Activated B cell treated with CpG ODN at 0.5 μM for 24 hours (primary cell): ENCODE results near the gene TDP2. TPM values are rescaled to one million over a fixed set of nuclear protein-coding genes. Genes with fewer than 3 reads are reported as not detected.

Experiments
- ATAC-seq: fragments of 200-7000 bp; cut with Tn5 transposase; one replicate; pipeline ENCODE4 v1.10.0; 2021; ENCODE audit warnings: low read depth, mild to moderate bottlenecking, moderate library complexity
- CTCF ChIA-PET: fragments of 350-600 bp; sonication (Branson Sonifier 250); formaldehyde crosslinking; loops from one replicate; lab custom pipeline; 2021; ENCODE audit warnings: antibody characterized with exemption; lab: Charles Lee
- POLR2A ChIA-PET: fragments of 350-600 bp; sonication (Branson Sonifier 250); formaldehyde crosslinking; loops from one replicate; lab custom pipeline; 2021; ENCODE audit warnings: antibody characterized with exemption; lab: Charles Lee
- DNase-seq: peaks from one replicate; pipeline ENCODE4 v3.0.0; 2022
- H3K27ac Mint-ChIP-seq: one replicate; pipeline ENCODE4 v1.8.0; 2020; ENCODE audit warnings: mixed read lengths
- H3K27me3 Mint-ChIP-seq: one replicate; pipeline ENCODE4 v1.8.0; 2021; ENCODE audit warnings: mixed read lengths
- H3K36me3 Mint-ChIP-seq: one replicate; pipeline ENCODE4 v1.8.0; 2021; ENCODE audit warnings: low read depth, mixed read lengths
- H3K4me1 Mint-ChIP-seq: one replicate; pipeline ENCODE4 v1.8.0; 2021; ENCODE audit warnings: mixed read lengths
- H3K4me3 Mint-ChIP-seq: one replicate; pipeline ENCODE4 v1.8.0; 2020; ENCODE audit warnings: mild to moderate bottlenecking, mixed read lengths
- H3K9me3 Mint-ChIP-seq: one replicate; pipeline ENCODE4 v1.8.0; 2020; ENCODE audit warnings: mixed read lengths
- intact Hi-C: fragments of 100-400 bp; cut with micrococcal nuclease; formaldehyde crosslinking; loops from one replicate; pipeline ENCODE4 v1.15.1; 2024
- total RNA-seq: library from RNA; stranded (reverse); gene quantifications from 2 replicates; pipeline ENCODE4 v1.2.3, GENCODE V29; 2022
- TF ChIP-seq, protein P1 (sequence below): fragments of 200-600 bp; IDR thresholded peaks from one replicate; pipeline ENCODE4 v1.8.0; 2022; ENCODE audit warnings: antibody characterized with exemption, mild to moderate bottlenecking

Gene TDP2
- total RNA-seq, 1 donor from 2014 or later = 51.1 TPM

DNA sequence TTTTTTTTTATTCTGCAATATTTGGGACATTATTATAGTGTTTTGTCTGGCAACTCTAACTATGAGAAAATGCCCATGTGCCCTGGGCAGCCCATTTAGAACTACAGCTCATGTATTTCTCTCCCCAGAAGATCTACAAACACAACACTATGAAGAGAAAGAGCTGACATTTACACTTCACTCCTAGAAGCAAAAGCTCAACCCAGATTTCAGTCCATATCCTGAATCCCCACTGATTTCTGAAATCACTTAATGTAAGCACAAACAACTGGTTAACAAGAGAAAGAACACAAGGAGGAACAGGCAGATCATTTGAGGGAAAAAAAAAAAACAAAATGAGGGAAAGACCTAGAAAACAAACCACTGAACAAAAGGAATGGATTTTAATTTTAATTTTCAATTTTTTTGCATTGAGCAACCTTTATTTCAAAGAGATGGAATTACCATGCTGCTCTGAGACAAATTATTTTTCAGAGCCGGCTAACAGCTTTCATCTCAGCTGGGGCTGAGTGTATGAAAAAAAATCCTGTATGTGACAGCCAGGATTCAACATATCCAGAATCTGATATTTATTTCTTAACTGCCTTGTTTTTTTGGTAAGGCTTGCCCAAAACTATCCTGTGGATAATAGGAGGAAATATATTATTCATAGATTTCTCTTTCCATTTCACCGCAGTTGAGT, 53.2 kb downstream of the TDP2 start:
- ChIA-PET CTCF (no interaction called here), POLR2A (interaction anchor here (0.7 kb wide), 1 partner anchor 49 kb away, joined by 5 read pairs; no protein-coding TSS in a partner anchor)
- no peaks in the 10 kb centered on the region for H3K4me1 Mint-ChIP-seq
- H3K27ac Mint-ChIP-seq = no peak overlapping the region
- TF ChIP-seq, protein P1, sequence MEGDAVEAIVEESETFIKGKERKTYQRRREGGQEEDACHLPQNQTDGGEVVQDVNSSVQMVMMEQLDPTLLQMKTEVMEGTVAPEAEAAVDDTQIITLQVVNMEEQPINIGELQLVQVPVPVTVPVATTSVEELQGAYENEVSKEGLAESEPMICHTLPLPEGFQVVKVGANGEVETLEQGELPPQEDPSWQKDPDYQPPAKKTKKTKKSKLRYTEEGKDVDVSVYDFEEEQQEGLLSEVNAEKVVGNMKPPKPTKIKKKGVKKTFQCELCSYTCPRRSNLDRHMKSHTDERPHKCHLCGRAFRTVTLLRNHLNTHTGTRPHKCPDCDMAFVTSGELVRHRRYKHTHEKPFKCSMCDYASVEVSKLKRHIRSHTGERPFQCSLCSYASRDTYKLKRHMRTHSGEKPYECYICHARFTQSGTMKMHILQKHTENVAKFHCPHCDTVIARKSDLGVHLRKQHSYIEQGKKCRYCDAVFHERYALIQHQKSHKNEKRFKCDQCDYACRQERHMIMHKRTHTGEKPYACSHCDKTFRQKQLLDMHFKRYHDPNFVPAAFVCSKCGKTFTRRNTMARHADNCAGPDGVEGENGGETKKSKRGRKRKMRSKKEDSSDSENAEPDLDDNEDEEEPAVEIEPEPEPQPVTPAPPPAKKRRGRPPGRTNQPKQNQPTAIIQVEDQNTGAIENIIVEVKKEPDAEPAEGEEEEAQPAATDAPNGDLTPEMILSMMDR = no peak
- no peaks in the 10 kb centered on the region for H3K36me3 Mint-ChIP-seq
- DNase-seq (no peak), ATAC-seq (no peak)
- H3K4me3 Mint-ChIP-seq = no peak overlapping the region
- peaks cover 7% of the 10 kb centered on the region for H3K27me3 Mint-ChIP-seq
- intact Hi-C loops = no loop called here
- H3K9me3 Mint-ChIP-seq = no peaks in the 10 kb centered on the region

DNA sequence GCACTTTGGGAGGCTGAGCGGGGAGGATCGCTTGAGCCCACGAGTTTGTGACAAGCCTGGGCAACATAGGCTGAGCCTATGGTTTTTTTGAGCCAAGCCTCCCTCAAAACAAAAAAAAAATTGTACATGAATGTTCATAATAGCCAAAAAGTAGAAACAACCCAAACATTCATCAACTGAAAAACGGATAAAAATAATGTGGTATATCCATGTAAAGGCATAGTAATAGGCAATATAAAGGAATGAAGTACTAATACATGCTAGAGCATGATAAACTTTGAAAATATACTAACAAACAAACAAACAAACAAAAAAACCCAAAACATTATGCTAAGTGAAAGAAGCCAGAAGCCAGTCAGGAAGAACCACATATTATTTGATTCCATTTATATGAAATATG, 56.0 kb downstream of the TDP2 start:
- TF ChIP-seq, protein P1 = no peak
- Mint-ChIP-seq H3K27ac (no peak overlapping the region), H3K36me3 (no peaks in the 10 kb centered on the region), H3K27me3 (peaks cover 7% of the 10 kb centered on the region), H3K4me3 (no peak overlapping the region), H3K4me1 (no peaks in the 10 kb centered on the region), H3K9me3 (no peaks in the 10 kb centered on the region)
- intact Hi-C loops = no loop called here
- ATAC-seq = no peak
- DNase-seq = no peak
- ChIA-PET CTCF (interaction anchor here (1.2 kb wide), 1 partner anchor 28 kb away, joined by 3 read pairs; no protein-coding TSS in a partner anchor), POLR2A (no interaction called here)

DNA sequence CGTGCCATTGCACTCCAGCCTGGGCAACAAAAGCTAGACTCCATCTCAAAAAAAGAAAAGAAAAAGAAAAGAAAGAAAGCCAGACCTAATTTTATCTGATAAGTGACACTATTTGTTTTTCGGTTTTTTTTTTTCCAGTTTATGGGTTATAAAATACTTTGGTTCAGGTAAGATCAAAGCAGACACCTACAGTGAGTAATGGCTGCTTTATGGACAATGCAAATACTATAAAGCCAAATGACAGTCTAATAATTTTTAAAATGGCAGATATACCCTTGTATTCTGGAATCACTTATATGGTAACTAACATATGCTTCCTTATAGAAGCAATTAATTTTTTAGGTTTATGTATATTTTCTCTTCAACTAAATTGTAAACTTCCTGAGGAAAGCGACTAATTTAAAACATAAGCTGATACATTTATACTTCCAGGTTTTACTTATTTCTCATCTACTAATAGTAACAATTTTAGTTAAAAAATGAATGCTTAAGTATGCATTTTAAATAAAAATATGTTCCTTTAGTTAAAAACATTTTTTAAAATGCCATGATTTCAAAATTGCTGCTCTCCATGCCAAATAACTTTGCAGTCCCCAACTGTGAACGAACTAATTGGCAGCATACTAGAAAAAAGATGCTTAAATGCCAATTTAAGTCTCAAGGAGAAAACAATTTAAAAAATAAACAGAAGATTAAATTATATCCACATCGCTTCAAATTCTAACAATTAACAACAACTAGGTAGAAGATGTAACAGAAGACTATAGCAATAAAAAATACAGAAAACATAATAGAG, 59.2 kb downstream of the TDP2 start:
- ATAC-seq = no peak
- DNase-seq = no peak

DNA sequence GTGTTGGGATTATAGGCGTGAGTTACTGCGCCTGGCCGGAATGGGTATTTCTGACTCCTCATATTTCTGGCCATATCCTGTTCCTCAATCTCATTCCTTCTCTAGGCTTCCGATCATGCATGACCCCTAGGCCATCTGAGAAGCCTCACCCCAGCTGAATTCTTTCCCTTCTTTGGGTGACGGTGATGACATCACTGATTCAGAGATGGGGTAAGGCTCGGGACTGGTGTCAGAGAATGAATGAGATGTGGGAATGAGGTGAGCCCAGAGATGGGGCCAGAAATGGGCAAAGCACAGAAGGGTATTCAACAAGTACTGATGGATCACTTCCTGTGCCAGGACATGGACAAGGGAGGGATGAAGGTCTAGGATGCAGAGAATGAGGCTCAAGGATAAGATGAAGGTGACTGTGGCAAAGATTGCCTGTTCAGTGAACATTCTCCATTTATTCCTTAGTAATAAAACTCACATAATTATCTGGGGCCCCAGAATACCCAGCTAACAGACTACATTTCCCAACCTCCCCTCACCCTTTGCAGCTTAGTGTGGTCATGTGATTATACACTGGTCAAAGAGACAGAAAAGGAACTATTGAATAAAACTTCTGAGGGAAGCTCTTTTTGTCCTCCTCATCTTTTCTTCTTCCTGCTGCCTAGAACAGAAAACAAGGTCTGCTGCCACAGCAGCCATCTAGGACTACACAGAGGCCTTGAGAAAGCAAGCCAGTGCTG, 60.3 kb downstream of the TDP2 start:
- Mint-ChIP-seq H3K36me3 (no peaks in the 10 kb centered on the region), H3K9me3 (no peaks in the 10 kb centered on the region), H3K27ac (no peak overlapping the region), H3K27me3 (no peaks in the 10 kb centered on the region), H3K4me1 (no peaks in the 10 kb centered on the region), H3K4me3 (no peak overlapping the region)
- TF ChIP-seq, protein P1 = no peak
- intact Hi-C loops = no loop called here
- DNase-seq = no peak
- POLR2A ChIA-PET = no interaction called here
- ATAC-seq = no peak
- CTCF ChIA-PET = no interaction called here

More for the DNA sequence above, 59.2 kb downstream of the TDP2 start:
- Mint-ChIP-seq H3K4me3 (no peak overlapping the region), H3K36me3 (no peaks in the 10 kb centered on the region), H3K4me1 (no peaks in the 10 kb centered on the region), H3K27ac (no peak overlapping the region), H3K9me3 (no peaks in the 10 kb centered on the region), H3K27me3 (no peaks in the 10 kb centered on the region)
- POLR2A ChIA-PET = no interaction called here
- TF ChIP-seq, protein P1 = no peak
- CTCF ChIA-PET = no interaction called here
- intact Hi-C loops = no loop called here

DNA sequence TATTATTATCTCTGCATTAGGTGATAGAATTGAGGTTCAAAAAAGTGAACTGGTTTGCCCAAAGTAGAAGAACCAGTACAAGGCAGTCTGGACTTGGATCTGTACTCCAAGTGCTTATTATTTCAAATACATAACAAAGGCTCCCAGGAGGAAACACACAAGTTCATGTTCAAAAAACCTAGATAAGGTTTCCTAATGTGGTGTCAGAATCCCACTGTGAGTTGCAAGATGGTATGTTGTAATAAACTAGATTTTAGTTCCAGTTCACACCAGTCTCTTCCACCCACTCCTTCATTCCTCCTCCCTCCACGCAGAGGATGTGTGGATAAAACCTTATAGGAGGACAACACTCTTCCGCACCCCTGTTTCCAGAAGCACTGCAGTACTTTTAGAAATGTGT, 63.5 kb downstream of the TDP2 start:
- H3K27ac Mint-ChIP-seq = no peak overlapping the region
- H3K4me3 Mint-ChIP-seq = no peak overlapping the region
- no peaks in the 10 kb centered on the region for H3K4me1 Mint-ChIP-seq
- TF ChIP-seq, protein P1 = no peak
- CTCF ChIA-PET = no interaction called here
- no peaks in the 10 kb centered on the region for H3K9me3 Mint-ChIP-seq
- no peaks in the 10 kb centered on the region for H3K36me3 Mint-ChIP-seq
- ATAC-seq (no peak), DNase-seq (no peak)
- POLR2A ChIA-PET = no interaction called here
- intact Hi-C loops = no loop called here
- H3K27me3 Mint-ChIP-seq = no peaks in the 10 kb centered on the region
